Stimulated activated memory B cell treated with anti-CD40 and anti-IgM and Interleukin-4, amounts not matched to agents 10 μg/mL and 1 μg/mL and 100 μg/mL, for 72 hours (primary cell): ENCODE data around the gene TOMM20.

Source experiments
- ATAC-seq: fragments of 150-1000 bp; cut with Tn5 transposase; 2 replicates; pipeline ENCODE4 v1.10.0; 2021
- H3K27ac Mint-ChIP-seq: one replicate; pipeline ENCODE4 v1.8.0; 2022; ENCODE audit warnings: mild to moderate bottlenecking, mixed read lengths
- H3K27me3 Mint-ChIP-seq: one replicate; pipeline ENCODE4 v1.8.0; 2022; ENCODE audit warnings: mixed read lengths
- H3K36me3 Mint-ChIP-seq: one replicate; pipeline ENCODE4 v1.8.0; 2022; ENCODE audit warnings: mixed read lengths
- H3K4me1 Mint-ChIP-seq: one replicate; pipeline ENCODE4 v1.8.0; 2022; ENCODE audit warnings: mixed read lengths
- H3K4me3 Mint-ChIP-seq: one replicate; pipeline ENCODE4 v1.8.0; 2022; ENCODE audit warnings: mild to moderate bottlenecking, moderate library complexity, mixed read lengths
- H3K9me3 Mint-ChIP-seq: one replicate; pipeline ENCODE4 v1.8.0; 2022; ENCODE audit warnings: mixed read lengths

TOMM20 gene

DNA sequence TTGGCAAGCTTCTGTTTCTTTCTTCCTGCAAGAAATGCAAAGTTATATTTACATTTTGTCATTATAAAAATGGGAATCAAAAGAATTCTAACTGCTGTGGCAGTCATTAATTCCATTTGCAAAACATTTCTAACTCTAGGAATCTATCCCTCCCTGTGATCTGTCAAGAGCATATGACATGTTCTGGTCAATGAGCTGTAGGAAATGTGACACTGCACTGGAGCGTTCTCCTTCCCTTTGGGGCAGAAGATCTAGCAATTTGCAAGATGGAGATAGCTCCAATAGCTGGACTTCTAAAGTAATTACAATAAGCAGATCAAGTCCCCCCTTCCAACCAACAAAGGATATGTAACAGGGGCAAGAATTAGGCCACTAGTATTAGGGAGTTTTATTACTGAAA, 6.3 kb downstream of the TOMM20 start:
- H3K4me3 Mint-ChIP-seq, result no peak overlapping the region
- no peaks in the 10 kb centered on the region for H3K27me3 Mint-ChIP-seq
- ATAC-seq, result no peak
- peaks cover 50% of the 10 kb centered on the region for H3K4me1 Mint-ChIP-seq
- no peak overlapping the region for H3K27ac Mint-ChIP-seq
- H3K9me3 Mint-ChIP-seq, result no peaks in the 10 kb centered on the region
- H3K36me3 Mint-ChIP-seq, result peaks cover 49% of the 10 kb centered on the region

DNA sequence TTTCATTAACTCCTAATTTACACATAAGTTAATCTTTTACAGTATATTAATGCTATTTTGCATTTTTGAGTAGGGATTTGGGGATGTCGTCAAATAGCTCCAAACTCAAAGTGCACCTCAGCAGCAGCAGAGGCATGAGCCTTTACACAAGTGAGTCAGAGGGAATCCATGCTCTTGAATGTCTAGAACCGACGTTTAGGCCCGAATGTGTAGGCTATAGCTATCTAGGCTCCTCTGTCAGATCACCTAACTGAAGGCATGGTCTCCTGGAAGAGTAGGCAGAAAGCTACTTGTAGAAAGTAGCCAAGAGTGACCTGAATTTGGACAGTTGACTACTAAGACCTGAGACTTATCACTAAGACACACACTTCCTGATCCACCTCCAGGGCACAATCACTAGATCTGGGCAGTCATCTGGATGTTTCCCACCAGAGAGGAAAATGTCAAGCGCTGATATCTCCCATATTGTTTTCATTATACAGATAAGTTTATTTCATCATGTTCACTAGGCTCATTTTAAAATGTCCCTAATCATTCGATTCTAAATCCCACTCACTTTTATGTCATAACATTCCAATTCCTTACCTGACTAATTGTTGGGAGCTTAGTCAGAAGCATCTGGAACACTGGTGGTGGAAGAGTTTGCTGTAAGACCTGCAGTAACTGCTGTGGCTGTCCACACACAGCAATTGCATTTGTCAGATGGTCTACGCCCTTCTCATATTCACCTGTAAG, 15.3 kb downstream of the TOMM20 start:
- Mint-ChIP-seq H3K9me3 (no peaks in the 10 kb centered on the region), H3K4me3 (no peak overlapping the region), H3K4me1 (no peaks in the 10 kb centered on the region), H3K36me3 (peaks cover 72% of the 10 kb centered on the region), H3K27me3 (no peaks in the 10 kb centered on the region), H3K27ac (no peak overlapping the region)
- no peak for ATAC-seq

DNA sequence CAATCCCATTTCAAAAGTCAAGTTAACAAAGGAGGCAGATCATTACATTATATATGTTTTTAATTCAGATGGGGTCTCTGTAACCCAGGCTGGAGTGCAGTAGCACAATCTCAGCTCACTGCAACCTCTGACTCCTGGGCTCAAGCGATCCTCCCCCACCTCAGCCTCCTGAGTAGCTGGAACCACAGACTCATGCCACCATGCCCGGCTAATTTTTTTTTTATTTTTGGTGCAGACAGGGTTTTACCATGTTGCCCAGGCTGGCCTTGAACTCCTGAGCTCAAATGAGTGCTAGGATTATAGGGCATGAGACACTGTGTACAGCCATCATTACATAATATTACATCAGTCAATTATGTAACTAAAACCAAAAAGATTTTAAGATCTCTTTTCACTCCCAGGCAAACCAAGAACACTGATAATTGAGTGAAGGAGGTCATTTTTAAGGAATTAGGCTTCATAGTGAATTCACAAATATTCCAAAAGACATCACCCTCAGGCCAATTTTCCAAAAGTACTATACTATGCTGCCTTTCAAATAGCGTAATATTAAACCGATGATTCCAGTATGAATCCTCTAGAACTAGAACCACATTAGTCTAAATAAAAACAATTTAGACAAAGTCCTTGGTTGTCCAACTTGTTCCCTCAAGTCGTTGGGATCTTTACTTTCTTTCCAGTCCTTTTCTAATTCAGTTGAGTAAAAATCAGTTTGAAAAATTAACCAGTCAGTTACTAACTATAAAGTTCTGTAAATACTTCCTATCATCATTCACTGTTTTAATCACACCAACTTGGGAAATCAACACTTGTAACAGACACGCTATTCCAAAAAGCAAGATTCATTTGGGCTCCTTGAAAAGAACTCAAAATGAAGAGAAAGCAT, 16.1 kb downstream of the TOMM20 start:
- H3K4me3 Mint-ChIP-seq, result no peak overlapping the region
- H3K27ac Mint-ChIP-seq, result no peak overlapping the region
- no peaks in the 10 kb centered on the region for H3K4me1 Mint-ChIP-seq

DNA sequence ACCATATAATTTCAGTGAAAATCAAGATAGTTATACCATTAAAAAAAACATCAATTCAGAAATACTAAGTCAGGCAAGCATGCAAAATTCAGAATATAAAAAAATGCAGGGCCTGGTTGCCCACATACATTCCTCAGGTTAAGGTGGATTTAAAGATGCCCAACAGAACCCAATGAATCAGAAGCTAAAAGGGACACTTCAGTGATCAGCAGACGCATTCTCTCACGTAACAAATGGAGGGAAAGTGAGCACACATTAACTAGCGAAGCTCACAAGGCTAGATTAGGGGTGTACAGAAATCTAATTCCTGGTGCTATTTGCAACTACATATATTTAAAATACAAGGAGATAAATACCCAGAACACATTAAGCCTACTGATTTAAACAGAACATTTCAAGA, 17.5 kb downstream of the TOMM20 start:
- H3K36me3 Mint-ChIP-seq, result peaks cover 80% of the 10 kb centered on the region
- no peaks in the 10 kb centered on the region for H3K4me1 Mint-ChIP-seq
- no peaks in the 10 kb centered on the region for H3K9me3 Mint-ChIP-seq
- no peaks in the 10 kb centered on the region for H3K27me3 Mint-ChIP-seq
- H3K4me3 Mint-ChIP-seq, result no peak overlapping the region
- no peak overlapping the region for H3K27ac Mint-ChIP-seq
- ATAC-seq, result no peak

More for the DNA sequence above, 16.1 kb downstream of the TOMM20 start:
- H3K9me3 Mint-ChIP-seq, result no peaks in the 10 kb centered on the region
- no peak for ATAC-seq
- H3K36me3 Mint-ChIP-seq, result peaks cover 73% of the 10 kb centered on the region
- no peaks in the 10 kb centered on the region for H3K27me3 Mint-ChIP-seq

DNA sequence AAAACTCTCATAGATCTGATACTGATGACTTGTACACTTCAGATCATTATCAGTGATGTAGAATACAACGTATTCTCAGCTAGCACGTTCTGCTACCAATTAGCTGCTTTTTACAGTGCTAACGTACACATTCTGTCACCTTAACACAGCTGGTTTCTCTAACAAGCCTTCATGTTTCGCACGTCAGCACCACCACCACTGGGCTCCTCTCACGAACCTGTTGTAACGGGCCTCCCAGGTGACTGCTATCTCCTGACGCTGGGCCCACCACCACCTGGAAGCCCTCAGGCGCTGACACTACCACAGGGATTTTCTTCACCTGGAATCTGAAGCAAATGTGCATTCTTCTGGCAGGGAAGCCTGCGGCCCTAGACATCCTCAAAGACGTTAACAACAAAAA, 19.8 kb downstream of the TOMM20 start:
- ATAC-seq, result no peak

DNA sequence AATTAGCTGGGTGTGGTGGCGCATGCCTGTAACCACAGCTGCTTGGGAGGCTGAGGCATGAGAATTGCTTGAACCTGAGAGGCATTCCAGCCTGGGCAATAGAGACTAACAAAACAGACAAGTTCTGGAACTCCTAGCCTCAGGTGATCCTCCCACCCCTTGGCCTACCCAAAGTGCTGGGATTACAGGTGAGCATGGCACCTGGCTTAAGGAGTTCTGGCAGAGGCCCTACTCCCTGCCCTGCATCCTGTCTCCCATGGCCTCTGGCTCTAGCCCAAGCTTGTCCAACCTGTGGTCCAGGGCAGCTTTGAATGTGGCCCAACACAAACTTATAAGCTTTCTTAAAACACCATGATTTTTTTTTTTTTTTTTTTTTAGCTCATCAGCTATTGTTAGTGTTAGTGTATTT, 20.4 kb downstream of the TOMM20 start:
- no peak overlapping the region for H3K4me3 Mint-ChIP-seq
- H3K27ac Mint-ChIP-seq, result no peak overlapping the region
- H3K36me3 Mint-ChIP-seq, result peaks cover 56% of the 10 kb centered on the region
- peaks cover 21% of the 10 kb centered on the region for H3K4me1 Mint-ChIP-seq
- ATAC-seq, result no peak
- H3K27me3 Mint-ChIP-seq, result no peaks in the 10 kb centered on the region
- no peaks in the 10 kb centered on the region for H3K9me3 Mint-ChIP-seq

More for the DNA sequence above, 19.8 kb downstream of the TOMM20 start:
- no peak overlapping the region for H3K4me3 Mint-ChIP-seq
- H3K9me3 Mint-ChIP-seq, result no peaks in the 10 kb centered on the region
- no peak overlapping the region for H3K27ac Mint-ChIP-seq
- H3K27me3 Mint-ChIP-seq, result no peaks in the 10 kb centered on the region
- H3K4me1 Mint-ChIP-seq, result peaks cover 18% of the 10 kb centered on the region
- H3K36me3 Mint-ChIP-seq, result peaks cover 63% of the 10 kb centered on the region

DNA sequence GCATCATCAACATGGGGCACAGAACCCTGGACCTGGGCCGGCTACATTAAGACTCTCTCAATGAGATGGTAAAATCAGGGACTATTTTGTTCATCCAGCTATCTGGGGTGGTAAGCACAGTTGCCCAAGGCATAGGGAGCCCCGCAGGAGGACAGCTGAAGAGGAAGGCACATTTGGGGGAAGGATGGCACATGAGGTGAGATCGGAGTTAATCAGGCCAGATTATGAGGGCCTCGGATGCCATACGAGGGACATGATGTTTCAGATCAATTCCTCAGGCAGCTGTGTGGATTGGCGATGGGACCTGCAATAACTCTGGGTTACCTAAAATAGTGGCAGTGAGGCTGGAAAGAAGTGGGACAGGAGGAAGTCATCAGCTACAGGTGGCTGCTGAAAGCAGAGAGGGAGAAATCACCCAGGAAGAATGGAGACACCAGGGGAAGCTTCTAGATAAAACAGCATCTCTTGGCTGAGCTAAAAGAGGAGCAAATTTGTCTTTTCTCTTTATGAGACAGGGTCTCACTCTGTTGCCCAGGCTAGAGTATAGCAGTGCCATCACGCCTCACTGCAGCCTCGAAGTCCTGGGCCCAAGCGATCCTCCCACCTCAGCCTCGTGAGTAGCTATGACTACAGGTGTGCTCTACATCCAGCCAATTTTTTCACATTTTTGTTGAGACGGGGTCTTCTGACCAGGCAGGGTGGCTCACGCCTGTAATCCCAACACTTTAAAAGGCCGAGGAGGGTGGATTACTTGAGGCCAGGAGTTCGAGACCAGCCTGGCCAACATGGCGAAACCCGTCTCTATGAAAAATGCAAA, 21.1 kb downstream of the TOMM20 start:
- Mint-ChIP-seq H3K4me3 (no peak overlapping the region), H3K27ac (no peak overlapping the region), H3K36me3 (peaks cover 50% of the 10 kb centered on the region)

DNA sequence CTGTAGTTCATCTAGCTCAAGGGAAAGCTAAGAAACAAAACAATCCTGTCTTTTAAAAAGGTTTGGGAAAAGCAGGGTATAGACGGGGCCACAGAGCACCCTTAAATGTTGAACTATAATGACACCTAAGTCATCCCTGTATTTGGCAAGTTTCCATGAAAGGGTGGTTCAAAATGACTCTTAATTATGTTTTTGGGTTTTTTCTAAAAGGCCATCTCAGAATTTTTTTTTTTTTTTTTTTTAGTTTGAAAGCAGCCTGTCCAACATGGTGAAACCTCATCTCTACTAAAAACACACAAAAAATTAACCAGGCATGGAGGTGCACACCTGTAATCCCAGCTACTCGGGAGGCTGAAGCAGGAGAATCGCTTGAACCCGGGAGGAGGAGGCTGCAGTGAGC, 22.2 kb downstream of the TOMM20 start:
- Mint-ChIP-seq H3K4me3 (no peak overlapping the region), H3K36me3 (peaks cover 49% of the 10 kb centered on the region), H3K4me1 (peaks cover 21% of the 10 kb centered on the region), H3K27ac (no peak overlapping the region), H3K9me3 (no peaks in the 10 kb centered on the region), H3K27me3 (no peaks in the 10 kb centered on the region)
- ATAC-seq, result no peak

More for the DNA sequence above, 21.1 kb downstream of the TOMM20 start:
- Mint-ChIP-seq H3K9me3 (no peaks in the 10 kb centered on the region), H3K27me3 (no peaks in the 10 kb centered on the region), H3K4me1 (peaks cover 21% of the 10 kb centered on the region)
- no peak for ATAC-seq

DNA sequence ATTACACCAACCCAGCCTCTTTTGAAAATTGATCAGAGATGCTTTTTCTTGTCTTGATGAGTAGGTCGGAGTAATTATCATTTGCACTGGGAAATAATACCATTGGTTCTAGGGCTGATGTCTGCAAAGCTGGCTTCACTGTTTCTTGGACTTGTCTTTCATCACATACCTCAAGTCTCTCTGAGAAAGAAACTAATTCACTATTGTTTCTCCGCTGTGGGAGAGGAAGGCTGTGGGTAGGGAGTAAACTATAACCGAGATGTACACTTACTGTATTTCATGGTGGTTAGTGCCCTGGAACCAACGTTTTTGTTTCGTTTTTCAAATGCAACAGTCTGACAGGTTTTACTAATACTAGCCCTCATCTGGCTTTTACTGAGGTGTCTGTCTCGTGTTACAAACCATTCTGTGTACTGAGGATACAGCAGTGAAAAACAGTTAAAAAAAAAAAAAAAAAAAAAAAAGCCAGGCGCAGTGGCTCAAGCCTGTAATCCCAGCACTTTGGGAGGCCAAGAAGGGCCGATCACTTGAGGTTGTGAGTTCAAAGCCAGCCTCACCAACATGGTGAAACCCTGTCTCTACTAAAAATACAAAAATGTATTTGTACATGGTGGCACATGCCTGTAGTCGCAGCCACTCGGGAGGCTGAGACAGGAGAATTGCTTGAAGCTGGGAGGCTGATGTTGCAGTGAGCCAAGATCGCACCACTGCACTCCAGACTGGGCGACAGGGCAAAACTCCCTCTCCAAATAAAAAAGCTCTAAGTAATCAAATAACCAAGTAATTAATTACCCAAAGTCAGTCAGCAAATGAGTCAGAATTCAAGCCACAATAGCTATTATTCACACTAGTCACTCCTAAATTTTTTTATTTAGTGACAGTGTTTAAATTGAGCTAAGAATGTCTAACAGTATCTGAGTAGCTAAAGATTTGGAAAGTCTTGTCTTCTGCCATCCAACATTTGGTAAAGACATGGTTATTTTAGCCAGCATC, 23.3 kb downstream of the TOMM20 start:
- Mint-ChIP-seq H3K36me3 (peaks cover 39% of the 10 kb centered on the region), H3K27ac (peak overlapping the region; percentile 64), H3K27me3 (peaks cover 8% of the 10 kb centered on the region), H3K4me1 (peaks cover 21% of the 10 kb centered on the region), H3K9me3 (no peaks in the 10 kb centered on the region), H3K4me3 (peak overlapping the region; percentile 83)
- peak; percentile 70 for ATAC-seq

DNA sequence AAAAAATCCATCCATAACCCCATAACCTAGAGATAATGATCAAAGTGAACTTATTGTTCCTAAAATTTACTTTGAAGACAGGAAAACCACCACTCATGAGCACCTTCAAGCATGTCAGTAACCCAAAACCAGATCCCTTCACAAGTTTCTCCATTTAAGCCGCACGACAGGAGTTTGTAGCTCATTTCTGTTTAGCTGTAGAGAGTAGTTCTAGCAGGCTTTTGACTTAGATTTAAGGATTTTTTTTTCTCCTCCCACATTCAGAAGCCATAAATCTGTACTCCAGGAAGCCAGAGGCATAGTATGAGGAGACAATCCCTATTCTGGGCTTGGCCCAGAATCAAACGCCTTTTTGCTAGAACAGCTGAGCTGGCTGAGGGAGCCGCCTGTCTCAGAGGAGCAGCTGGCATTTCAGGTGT, 25.6 kb downstream of the TOMM20 start:
- H3K4me1 Mint-ChIP-seq, result peaks cover 26% of the 10 kb centered on the region
- H3K27me3 Mint-ChIP-seq, result peaks cover 16% of the 10 kb centered on the region
- no peaks in the 10 kb centered on the region for H3K9me3 Mint-ChIP-seq
- no peak for ATAC-seq
- H3K4me3 Mint-ChIP-seq, result no peak overlapping the region
- peaks cover 16% of the 10 kb centered on the region for H3K36me3 Mint-ChIP-seq
- no peak overlapping the region for H3K27ac Mint-ChIP-seq

DNA sequence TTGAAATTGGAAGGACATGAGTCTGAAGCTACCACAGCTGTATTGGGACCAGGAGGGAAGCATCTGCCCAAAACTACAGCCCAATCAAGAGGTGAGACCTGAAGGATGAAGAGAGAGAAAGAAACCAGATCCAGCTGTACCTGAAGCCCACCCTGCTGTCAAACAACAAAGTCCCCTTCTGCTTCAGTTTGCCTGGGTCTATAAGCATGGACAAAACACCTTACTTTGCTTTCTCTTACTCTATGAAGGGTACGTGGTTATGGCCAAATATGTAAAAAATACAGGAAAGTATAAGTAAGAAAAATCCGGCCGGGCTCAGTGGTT, 26.4 kb downstream of the TOMM20 start:
- ATAC-seq, result no peak
- H3K4me3 Mint-ChIP-seq, result no peak overlapping the region
- no peaks in the 10 kb centered on the region for H3K9me3 Mint-ChIP-seq
- H3K36me3 Mint-ChIP-seq, result peaks cover 10% of the 10 kb centered on the region
- H3K4me1 Mint-ChIP-seq, result peaks cover 26% of the 10 kb centered on the region
- no peak overlapping the region for H3K27ac Mint-ChIP-seq
- peaks cover 19% of the 10 kb centered on the region for H3K27me3 Mint-ChIP-seq

DNA sequence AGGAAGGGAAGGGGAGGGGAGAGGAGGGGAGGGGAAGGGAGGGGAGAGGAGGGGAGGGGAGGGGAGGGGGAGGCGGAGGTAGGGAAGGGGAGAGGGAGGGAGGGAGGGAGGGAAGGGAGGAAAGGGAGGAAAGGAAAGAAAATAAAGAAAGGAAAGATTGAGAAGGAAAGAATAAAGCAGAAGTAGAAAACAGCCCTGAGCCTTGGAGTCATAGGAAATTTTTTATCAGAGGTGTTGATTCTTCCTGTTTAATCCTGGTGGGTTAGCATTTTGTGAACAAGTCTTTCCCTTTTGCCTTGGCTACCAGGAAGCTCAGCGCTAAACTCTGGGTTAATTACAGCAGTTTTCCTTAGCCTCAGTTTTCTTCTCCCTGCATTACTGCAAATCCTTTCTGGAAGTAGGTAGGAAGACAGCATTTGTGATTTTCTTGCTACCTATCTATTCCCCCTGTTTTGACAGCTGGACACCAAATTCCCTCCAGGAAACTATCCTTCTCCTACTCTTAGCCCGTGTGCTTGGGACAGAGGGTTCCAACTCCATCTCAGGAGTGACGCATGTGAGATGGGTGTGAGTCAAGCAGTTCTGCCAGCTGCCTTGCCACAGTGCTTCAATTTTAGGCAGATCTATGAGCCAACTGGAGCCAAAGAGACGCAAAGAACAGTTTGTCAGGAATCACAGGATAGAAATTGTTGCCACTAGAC, 26.9 kb downstream of the TOMM20 start:
- Mint-ChIP-seq H3K4me1 (peaks cover 26% of the 10 kb centered on the region), H3K36me3 (peaks cover 5% of the 10 kb centered on the region), H3K27me3 (peaks cover 19% of the 10 kb centered on the region), H3K9me3 (no peaks in the 10 kb centered on the region), H3K4me3 (no peak overlapping the region), H3K27ac (no peak overlapping the region)
- no peak for ATAC-seq

DNA sequence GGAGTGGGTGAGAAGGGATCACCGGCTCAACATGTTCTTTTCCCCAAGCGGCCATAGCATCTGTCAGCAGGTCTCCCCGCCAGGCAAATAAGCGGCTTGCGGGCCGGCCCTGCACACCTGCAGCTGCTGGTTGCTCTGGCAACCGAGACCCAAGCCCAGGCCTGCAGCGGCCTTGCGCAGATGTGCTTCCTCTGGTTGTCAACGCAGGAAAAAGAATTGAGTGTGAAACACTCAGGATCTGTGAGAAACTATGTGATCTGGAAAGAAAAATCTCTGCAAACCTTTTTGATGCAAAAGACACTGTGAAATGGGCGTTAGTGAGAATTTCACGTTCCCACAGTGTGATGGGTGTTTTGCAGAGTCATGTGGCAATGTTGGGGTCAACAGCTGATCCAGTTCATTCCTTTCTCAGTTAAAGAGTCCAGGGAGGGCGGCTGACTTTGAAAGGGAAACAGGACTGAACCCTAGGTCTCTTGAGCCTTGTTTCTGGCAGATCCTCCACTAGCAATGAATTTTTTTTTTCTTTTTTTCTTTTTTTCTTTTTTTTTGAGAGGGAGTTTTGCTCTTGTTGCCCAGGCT, 28.4 kb downstream of the TOMM20 start:
- Mint-ChIP-seq H3K9me3 (no peaks in the 10 kb centered on the region), H3K27ac (no peak overlapping the region), H3K4me1 (peaks cover 22% of the 10 kb centered on the region), H3K36me3 (peaks cover 5% of the 10 kb centered on the region), H3K4me3 (no peak overlapping the region), H3K27me3 (peaks cover 19% of the 10 kb centered on the region)
- no peak for ATAC-seq
